H9 (cell line): ENCODE measurements around the gene ZNF541. TPM values are rescaled to one million over a fixed set of nuclear protein-coding genes. Genes with fewer than 3 reads are reported as not detected.

Source experiments
- DNase-seq: peaks from one replicate; pipeline ENCODE4 v3.0.0-alpha.2; 2017
- H2AFZ ChIP-seq: one replicate; pipeline ENCODE4 v1.6.1; 2013; ENCODE audit warnings: mild to moderate bottlenecking, low read length, control low read depth, moderate library complexity
- H2AK5ac ChIP-seq: 2 replicates; pipeline ENCODE4 v1.6.1; 2013; ENCODE audit warnings: low read length, control low read depth, mixed read lengths; ENCODE audit not compliant: insufficient read length
- H2BK120ac ChIP-seq: one replicate; pipeline ENCODE4 v1.6.1; 2013; ENCODE audit warnings: low read depth, mild to moderate bottlenecking, low read length, control low read depth, inconsistent platforms; ENCODE audit not compliant: poor library complexity, severe bottlenecking
- H2BK12ac ChIP-seq: 2 replicates; pipeline ENCODE4 v1.6.1; 2013; ENCODE audit warnings: low read length, control low read depth, mixed read lengths, low read depth; ENCODE audit not compliant: insufficient read length
- H2BK15ac ChIP-seq: 2 replicates; pipeline ENCODE4 v1.6.1; 2013; ENCODE audit warnings: low read depth, low read length, control low read depth
- H2BK20ac ChIP-seq: one replicate; pipeline ENCODE4 v1.6.1; 2013; ENCODE audit warnings: low read depth, mild to moderate bottlenecking, low read length, control low read depth, inconsistent platforms; ENCODE audit not compliant: poor library complexity, severe bottlenecking
- H2BK5ac ChIP-seq: 2 replicates; pipeline ENCODE4 v1.6.1; 2013; ENCODE audit warnings: low read length, control low read depth, mixed read lengths; ENCODE audit not compliant: insufficient read length
- H3K14ac ChIP-seq: 2 replicates; pipeline ENCODE4 v1.6.1; 2013; ENCODE audit warnings: low read length, control low read depth; ENCODE audit not compliant: insufficient read depth
- H3K18ac ChIP-seq: 2 replicates; pipeline ENCODE4 v1.6.1; 2013; ENCODE audit warnings: low read depth, mild to moderate bottlenecking, mixed read lengths, low read length, control low read depth; ENCODE audit not compliant: insufficient read length
- H3K23ac ChIP-seq: 2 replicates; pipeline ENCODE4 v1.6.1; 2013; ENCODE audit warnings: low read length, control low read depth, mixed read lengths, low read depth; ENCODE audit not compliant: insufficient read length
- H3K23me2 ChIP-seq: 2 replicates; pipeline ENCODE4 v1.6.1; 2013; ENCODE audit warnings: low read depth, mild to moderate bottlenecking, mixed read lengths, low read length, control low read depth; ENCODE audit not compliant: insufficient read length, poor library complexity, severe bottlenecking
- H3K27ac ChIP-seq: 2 replicates; pipeline ENCODE4 v1.5.1; 2013; ENCODE audit warnings: low read length, control low read depth, mixed read lengths, low read depth; ENCODE audit not compliant: insufficient read length
- H3K27me3 ChIP-seq: 2 replicates; pipeline ENCODE4 v1.6.1; 2013; ENCODE audit warnings: low read length, control low read depth, inconsistent platforms; ENCODE audit not compliant: insufficient read depth
- H3K4ac ChIP-seq: 2 replicates; pipeline ENCODE4 v1.6.1; 2013; ENCODE audit warnings: low read depth, mild to moderate bottlenecking, control low read depth, inconsistent platforms, low read length, moderate library complexity
- H3K4me1 ChIP-seq: 2 replicates; pipeline ENCODE4 v1.6.1; 2013; ENCODE audit warnings: low read length, control low read depth, inconsistent platforms; ENCODE audit not compliant: insufficient read depth
- H3K4me2 ChIP-seq: 2 replicates; pipeline ENCODE4 v1.6.1; 2013; ENCODE audit warnings: low read length, control low read depth, mixed read lengths; ENCODE audit not compliant: insufficient read length, insufficient read depth
- H3K56ac ChIP-seq: 2 replicates; pipeline ENCODE4 v1.6.1; 2013; ENCODE audit warnings: low read depth, mild to moderate bottlenecking, mixed read lengths, low read length, control low read depth; ENCODE audit not compliant: insufficient read length
- H3K79me1 ChIP-seq: 2 replicates; pipeline ENCODE4 v1.6.1; 2013; ENCODE audit warnings: low read depth, mild to moderate bottlenecking, moderate library complexity, low read length, control low read depth, inconsistent platforms; ENCODE audit not compliant: insufficient read depth, poor library complexity, severe bottlenecking
- H3K79me2 ChIP-seq: 2 replicates; pipeline ENCODE4 v1.6.1; 2013; ENCODE audit warnings: low read length, control low read depth, inconsistent platforms; ENCODE audit not compliant: insufficient read depth
- H3K9ac ChIP-seq: 2 replicates; pipeline ENCODE4 v1.6.1; 2013; ENCODE audit warnings: low read length, control low read depth, mixed read lengths; ENCODE audit not compliant: insufficient read length; ENCODE audit errors: extremely low read depth
- H3K9me3 ChIP-seq: one replicate; pipeline ENCODE4 v1.6.1; 2013; ENCODE audit warnings: low read depth, low read length, inconsistent platforms; ENCODE audit not compliant: control insufficient read depth
- H3T11ph ChIP-seq: one replicate; pipeline ENCODE4 v1.6.1; 2013; ENCODE audit warnings: mild to moderate bottlenecking, low read length, control low read depth, inconsistent platforms
- H4K20me1 ChIP-seq: one replicate; pipeline ENCODE4 v1.6.1; 2013; ENCODE audit not compliant: control insufficient read depth, insufficient read length, insufficient read depth
- H4K5ac ChIP-seq: 2 replicates; pipeline ENCODE4 v1.6.1; 2013; ENCODE audit warnings: low read depth, mild to moderate bottlenecking, mixed read lengths, low read length, control low read depth; ENCODE audit not compliant: insufficient read length
- H4K8ac ChIP-seq: replicated peaks from 2 replicates; pipeline ENCODE4 v1.6.1; 2013; ENCODE audit warnings: low read length, control low read depth, mixed read lengths, low read depth; ENCODE audit not compliant: insufficient read length
- H4K91ac ChIP-seq: 2 replicates; pipeline ENCODE4 v1.6.1; 2013; ENCODE audit warnings: low read depth, mild to moderate bottlenecking, moderate library complexity, mixed read lengths, low read length, control low read depth; ENCODE audit not compliant: insufficient read length
- H3K27ac Mint-ChIP-seq, 3 experiments: 2 replicates in 2 of 3; 3 replicates in 1 of 3; pipeline ENCODE4 v1.8.0; 2020 to 2021; ENCODE audit warnings: mixed read lengths in 3 of 3, mild to moderate bottlenecking in 1 of 3, moderate library complexity in 1 of 3
- H3K27me3 Mint-ChIP-seq: 2 replicates; pipeline ENCODE4 v1.8.0; 2021; ENCODE audit warnings: low read depth, mild to moderate bottlenecking, moderate library complexity, mixed read lengths
- H3K36me3 Mint-ChIP-seq, 3 experiments: 2 replicates in 2 of 3; 3 replicates in 1 of 3; pipeline ENCODE4 v1.8.0; 2020 to 2021; ENCODE audit warnings: low read depth in 3 of 3, mixed read lengths in 3 of 3; ENCODE audit not compliant: insufficient read depth in 1 of 3
- H3K4me1 Mint-ChIP-seq, 2 experiments: 2 replicates each; pipeline ENCODE4 v1.8.0; 2020; ENCODE audit warnings: mixed read lengths in 2 of 2
- H3K4me3 Mint-ChIP-seq, 2 experiments: 2 replicates in 1 of 2; 3 replicates in 1 of 2; pipeline ENCODE4 v1.8.0; 2020 to 2021; ENCODE audit warnings: mild to moderate bottlenecking in 2 of 2, mixed read lengths in 2 of 2, moderate library complexity in 1 of 2
- H3K9me3 Mint-ChIP-seq, 2 experiments: 2 replicates in 1 of 2; 3 replicates in 1 of 2; pipeline ENCODE4 v1.8.0; 2020; ENCODE audit warnings: mild to moderate bottlenecking in 2 of 2, mixed read lengths in 2 of 2, moderate library complexity in 1 of 2
- CTCF ChIP-seq: fragments of 200-600 bp; sonication (generic); conservative IDR thresholded peaks from 3 replicates; pipeline ENCODE4 v1.8.0; 2021; ENCODE audit warnings: antibody characterized with exemption, mild to moderate bottlenecking
- WGBS: extraction: QIAGEN DNeasy Blood & Tissue Kit; methylation state at CpG from one replicate; pipeline ENCODE4 v1.1.7; 2013; ENCODE audit warnings: missing lambda C conversion rate, low lambda C conversion rate, mixed read lengths; ENCODE audit not compliant: insufficient read length; ENCODE audit errors: extremely low coverage; 5-methylcytosine and 5-hydroxymethylcytosine counted together
- total RNA-seq: library from RNA; stranded (reverse); gene quantifications from 2 replicates; pipeline ENCODE4 v1.2.1, GENCODE V29; 2021

Gene ZNF541
- total RNA-seq, 1 experiment from 2014 or later: not detected

- Histone ChIP-seq H2BK12ac (no peak overlapping the region), H3K9ac (no peak overlapping the region), H2BK15ac (no peak overlapping the region), H3K56ac (no peak overlapping the region), H2AK5ac (no peak overlapping the region), H2BK5ac (no peak overlapping the region), H3K18ac (no peak overlapping the region), H3K79me2 (no peaks in the 10 kb centered on the region), H4K20me1 (no peaks in the 10 kb centered on the region), H3K23me2 (no peaks in the 10 kb centered on the region), H3K23ac (no peak overlapping the region), H3K27ac (no peak overlapping the region), H4K8ac (no peak overlapping the region), H2AFZ (no peak overlapping the region), H2BK120ac (no peak overlapping the region), H3K27me3 (no peaks in the 10 kb centered on the region), H4K5ac (no peak overlapping the region), H3K79me1 (no peaks in the 10 kb centered on the region), H4K91ac (no peak overlapping the region), H3K14ac (no peak overlapping the region; the same call in 1 of the 2 replicates), H3K4ac (no peak overlapping the region), H3T11ph (no peak overlapping the region), H2BK20ac (no peak overlapping the region), H3K4me1 (no peaks in the 10 kb centered on the region), H3K9me3 (no peaks in the 10 kb centered on the region), H3K4me2 (no peak overlapping the region)
- Mint-ChIP-seq H3K9me3 (peaks cover 6 to 8% of the 10 kb centered on the region in 2 experiments), H3K27me3 (no peaks in the 10 kb centered on the region; the same call in 1 of the 2 replicates), H3K4me1 (peaks cover 0 to 5% of the 10 kb centered on the region in 2 experiments; a peak in 2 of 4 replicates), H3K36me3 (no peaks in the 10 kb centered on the region; a peak in 3 of 7 replicates), H3K4me3 (no peak overlapping the region), H3K27ac (peak overlapping the region in 2 of 3 experiments; percentile 66 to 74; a peak in 2 of 7 replicates)
- DNase-seq: no peak
- no CpG with 5 or more reads among the region's 12 CpGs for WGBS
- no peak for TF ChIP-seq CTCF
These were observed 33.1 kb downstream of the ZNF541 start for GRCh38 chr19:47539747-47540311.
